Peyer's patch (tissue), 4 donors: Measurements from ENCODE around the gene FAM171A1. TPM values are rescaled to one million over a fixed set of nuclear protein-coding genes. Genes with fewer than 3 reads are reported as not detected.

Source experiments
- DNase-seq, 3 donors: peaks; one replicate each; pipeline ENCODE4 v3.0.0-alpha.2; 2017 to 2019
- H3K27ac ChIP-seq, 4 donors: fragments of 200-600 bp; sonication (generic); one replicate each; pipeline ENCODE4 v1.5.1; 2016 to 2019
- H3K27me3 ChIP-seq, 2 donors: fragments of 200-600 bp; sonication (generic); one replicate each; pipeline ENCODE4 v1.5.1; 2019
- H3K36me3 ChIP-seq, 3 donors: fragments of 200-600 bp; sonication (generic); one replicate each; pipeline ENCODE4 v1.5.1; 2016 to 2019
- H3K4me1 ChIP-seq, 4 donors: fragments of 200-600 bp; sonication (generic); one replicate each; pipeline ENCODE4 v1.5.1; 2016 to 2019
- H3K4me3 ChIP-seq, 4 donors: fragments of 200-600 bp; sonication (generic); 1 replicate in 3 of 4; 2 replicates in 1 of 4; pipeline ENCODE4 v1.5.1; 2016 to 2019; ENCODE audit warnings: mild to moderate bottlenecking in 1 of 4
- H3K9me3 ChIP-seq, 4 donors: fragments of 200-600 bp; sonication (generic); one replicate each; pipeline ENCODE4 v1.5.1; 2016 to 2019; ENCODE audit warnings: mild to moderate bottlenecking in 1 of 4
- POLR2A ChIP-seq, 2 donors: fragments of 450-650 bp; IDR thresholded peaks; one replicate each; pipeline ENCODE4 v1.5.1; 2017; ENCODE audit warnings: antibody characterized with exemption in 2 of 2, mild to moderate bottlenecking in 2 of 2, moderate library complexity in 2 of 2
- total RNA-seq, 4 donors: library from RNA; depleted of rRNA; stranded (reverse); fragments of >200 nt; gene quantifications; one replicate each; pipeline ENCODE4 v1.1.0, GENCODE V29; 2016
- TF ChIP-seq, protein P1 (sequence below), 6 experiments: fragments of 450-650 bp in 4 of 6; fragments of 200-600 bp in 2 of 6; sonication (generic) in 1 of 6; IDR thresholded peaks; one replicate each; pipeline ENCODE4 v1.5.1; 2017 to 2019; ENCODE audit warnings: antibody characterized with exemption in 6 of 6, mild to moderate bottlenecking in 3 of 6, moderate library complexity in 1 of 6

FAM171A1 gene
- total RNA-seq, 4 donors from 2014 or later: 14.7 to 37.1 (median 24.5) TPM

DNA sequence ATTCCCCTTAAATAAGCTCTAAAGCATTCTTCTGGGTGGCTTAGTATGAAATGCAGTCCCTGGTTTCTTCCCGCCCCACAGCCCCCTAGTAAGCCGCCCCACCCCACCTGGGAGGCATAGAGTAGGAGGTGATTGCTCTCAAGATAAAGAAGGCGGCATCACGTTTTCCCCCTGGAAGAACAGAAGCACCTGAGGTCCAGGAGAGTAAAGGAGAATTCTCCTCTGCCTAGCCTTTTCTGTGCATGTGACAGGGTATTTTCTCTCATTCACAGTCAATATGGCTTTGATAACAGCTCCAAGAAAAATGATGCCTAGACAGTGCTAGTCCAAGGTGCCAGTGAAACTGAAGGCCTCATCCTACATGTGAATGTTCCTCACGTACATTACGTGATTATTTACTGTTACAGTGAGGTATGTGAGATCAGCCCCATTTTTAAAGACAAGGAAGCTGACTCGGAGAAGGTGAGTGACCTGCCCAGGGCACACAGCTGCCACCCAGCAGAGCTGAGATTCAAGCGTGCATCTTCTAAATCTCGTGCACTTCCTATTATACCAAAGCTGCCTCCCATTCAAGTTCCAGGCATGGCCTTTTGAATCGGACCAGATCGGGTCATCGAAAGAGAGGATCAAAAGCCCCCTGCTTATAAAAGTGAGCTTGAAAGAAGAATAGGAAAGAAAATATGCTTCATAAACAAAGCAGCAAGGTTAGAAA, 59.4 kb downstream of the FAM171A1 start:
- DNase-seq: no peak
- no peak for TF ChIP-seq POLR2A (IDR thresholded peaks at IDR 0.05)
- TF ChIP-seq, protein P1, sequence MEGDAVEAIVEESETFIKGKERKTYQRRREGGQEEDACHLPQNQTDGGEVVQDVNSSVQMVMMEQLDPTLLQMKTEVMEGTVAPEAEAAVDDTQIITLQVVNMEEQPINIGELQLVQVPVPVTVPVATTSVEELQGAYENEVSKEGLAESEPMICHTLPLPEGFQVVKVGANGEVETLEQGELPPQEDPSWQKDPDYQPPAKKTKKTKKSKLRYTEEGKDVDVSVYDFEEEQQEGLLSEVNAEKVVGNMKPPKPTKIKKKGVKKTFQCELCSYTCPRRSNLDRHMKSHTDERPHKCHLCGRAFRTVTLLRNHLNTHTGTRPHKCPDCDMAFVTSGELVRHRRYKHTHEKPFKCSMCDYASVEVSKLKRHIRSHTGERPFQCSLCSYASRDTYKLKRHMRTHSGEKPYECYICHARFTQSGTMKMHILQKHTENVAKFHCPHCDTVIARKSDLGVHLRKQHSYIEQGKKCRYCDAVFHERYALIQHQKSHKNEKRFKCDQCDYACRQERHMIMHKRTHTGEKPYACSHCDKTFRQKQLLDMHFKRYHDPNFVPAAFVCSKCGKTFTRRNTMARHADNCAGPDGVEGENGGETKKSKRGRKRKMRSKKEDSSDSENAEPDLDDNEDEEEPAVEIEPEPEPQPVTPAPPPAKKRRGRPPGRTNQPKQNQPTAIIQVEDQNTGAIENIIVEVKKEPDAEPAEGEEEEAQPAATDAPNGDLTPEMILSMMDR (IDR thresholded peaks at IDR 0.05): no peak
- no peaks in the 10 kb centered on the region for H3K36me3 ChIP-seq
- H3K4me3 ChIP-seq: no peak overlapping the region
- no peak overlapping the region for H3K27ac ChIP-seq
- no peaks in the 10 kb centered on the region for H3K9me3 ChIP-seq
- no peaks in the 10 kb centered on the region for H3K27me3 ChIP-seq
- H3K4me1 ChIP-seq: peaks cover 0 to 21% (median 0%) of the 10 kb centered on the region in 4 donors

DNA sequence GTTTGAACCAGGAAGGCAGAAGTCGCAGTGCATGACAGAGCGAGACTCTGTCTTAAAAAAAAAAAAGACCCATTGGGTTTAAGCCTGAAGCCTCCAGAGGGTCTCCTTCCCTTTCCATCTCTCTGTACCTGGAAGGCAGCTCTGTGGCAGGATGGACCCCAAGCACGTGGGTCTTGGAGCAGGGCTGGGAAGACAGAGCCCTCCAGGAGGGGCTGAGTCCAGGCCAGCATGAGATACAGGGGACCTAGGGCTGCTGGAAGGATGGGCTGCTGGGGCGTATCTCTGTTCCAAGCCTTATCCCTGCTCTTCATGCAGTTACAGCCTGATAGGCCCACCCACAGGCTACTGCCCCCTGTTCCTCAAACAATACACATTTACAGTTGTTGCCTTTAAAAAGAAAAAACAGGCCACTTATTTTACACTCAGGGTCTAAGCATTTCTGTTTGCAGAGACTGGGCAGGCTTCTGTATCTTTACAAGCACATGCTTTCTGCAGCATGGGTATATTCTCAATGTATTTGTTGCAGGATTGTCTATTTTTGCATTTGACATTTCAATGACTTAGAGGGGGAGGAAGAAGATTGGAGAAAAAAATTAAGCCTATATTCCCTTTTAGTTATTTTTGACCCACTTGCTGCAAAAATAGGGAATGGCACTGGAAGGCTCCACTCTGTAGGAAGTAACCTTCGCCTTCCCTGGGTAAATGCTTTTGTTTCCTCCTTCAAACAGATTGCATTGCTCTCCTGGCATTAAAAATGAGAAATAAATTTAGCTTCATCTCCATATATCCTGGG, 60.1 kb downstream of the FAM171A1 start:
- no peak overlapping the region for H3K4me3 ChIP-seq
- no peak overlapping the region for H3K27ac ChIP-seq
- H3K36me3 ChIP-seq: no peaks in the 10 kb centered on the region
- no peaks in the 10 kb centered on the region for H3K27me3 ChIP-seq
- DNase-seq: no peak
- peaks cover 0 to 18% (median 0%) of the 10 kb centered on the region in 4 donors for H3K4me1 ChIP-seq
- no peaks in the 10 kb centered on the region for H3K9me3 ChIP-seq
- no peak for TF ChIP-seq POLR2A (IDR thresholded peaks at IDR 0.05)
- TF ChIP-seq, protein P1 (IDR thresholded peaks at IDR 0.05): no peak

DNA sequence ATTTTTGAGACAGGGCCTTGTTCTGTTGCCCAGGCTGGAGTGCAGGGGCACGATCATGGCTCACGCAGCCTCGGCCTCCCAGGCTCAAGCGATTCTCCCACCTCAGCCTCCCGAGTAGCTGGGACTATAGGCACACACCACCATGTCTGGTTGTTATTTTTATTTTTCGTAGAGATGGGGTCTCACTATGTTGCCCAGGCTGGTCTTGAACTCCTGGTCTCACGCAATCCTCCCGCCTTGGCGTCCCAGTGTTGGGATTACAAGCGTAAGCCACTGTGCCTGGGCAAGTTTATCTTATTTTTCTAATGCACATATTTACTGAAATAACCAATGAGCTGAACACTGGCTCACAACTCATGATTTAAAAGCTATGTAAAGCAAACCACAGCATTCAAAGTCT, 61.9 kb downstream of the FAM171A1 start:
- peaks cover 0 to 18% (median 0%) of the 10 kb centered on the region in 4 donors for H3K4me1 ChIP-seq
- H3K9me3 ChIP-seq: no peaks in the 10 kb centered on the region
- no peak overlapping the region for H3K4me3 ChIP-seq
- DNase-seq: no peak
- no peaks in the 10 kb centered on the region for H3K27me3 ChIP-seq
- no peak for TF ChIP-seq POLR2A (IDR thresholded peaks at IDR 0.05)
- TF ChIP-seq, protein P1 (IDR thresholded peaks at IDR 0.05): no peak
- H3K27ac ChIP-seq: no peak overlapping the region
- H3K36me3 ChIP-seq: no peaks in the 10 kb centered on the region

DNA sequence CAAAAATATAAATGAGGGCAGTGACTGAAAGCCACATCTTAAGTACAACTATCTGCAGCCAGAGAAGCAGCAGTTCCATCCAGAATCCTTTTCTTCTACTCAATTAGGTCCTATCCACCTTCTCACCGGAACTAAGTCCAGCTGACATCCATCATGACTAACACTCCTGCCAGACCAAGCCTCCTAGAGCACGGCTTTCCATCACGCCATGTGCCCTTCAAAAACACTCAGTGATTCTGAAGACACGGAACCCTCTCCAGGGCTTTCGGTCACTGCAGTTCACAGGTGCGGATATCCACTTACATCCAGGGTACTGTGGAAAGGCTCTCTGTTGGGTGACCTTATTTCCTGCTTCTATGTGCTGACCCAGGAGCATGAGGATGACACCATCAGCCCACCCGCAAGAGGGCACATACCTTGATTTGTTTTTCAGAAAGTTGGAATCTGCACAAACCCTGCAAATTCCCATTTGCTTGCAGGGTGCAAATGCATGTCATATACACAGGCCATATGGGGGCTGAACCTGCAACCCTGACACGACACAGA, 64.3 kb downstream of the FAM171A1 start:
- H3K36me3 ChIP-seq: no peaks in the 10 kb centered on the region
- H3K9me3 ChIP-seq: no peaks in the 10 kb centered on the region
- TF ChIP-seq, protein P1 (IDR thresholded peaks at IDR 0.05): no peak
- TF ChIP-seq POLR2A (IDR thresholded peaks at IDR 0.05): no peak
- no peak overlapping the region for H3K27ac ChIP-seq
- DNase-seq: no peak
- H3K27me3 ChIP-seq: no peaks in the 10 kb centered on the region
- H3K4me3 ChIP-seq: no peak overlapping the region
- H3K4me1 ChIP-seq: no peaks in the 10 kb centered on the region

DNA sequence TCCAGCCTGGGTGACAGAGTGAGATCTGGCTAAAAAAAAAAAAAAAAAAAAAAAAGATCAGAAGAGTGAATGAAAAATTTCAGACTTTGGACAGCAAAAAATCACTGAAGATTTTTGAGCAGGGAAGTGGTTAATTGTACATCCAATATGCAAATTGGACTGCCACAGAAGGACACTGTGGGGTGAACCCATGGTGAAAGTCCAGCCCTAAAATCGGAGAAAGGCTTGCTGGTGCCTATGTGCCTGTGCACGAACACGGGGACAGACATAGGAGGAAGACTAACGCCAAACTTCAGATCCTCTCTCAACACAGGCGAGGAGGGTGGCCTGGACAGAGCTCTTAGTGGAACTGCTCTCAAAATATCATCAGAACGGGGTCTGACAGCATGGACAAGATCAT, 65.5 kb downstream of the FAM171A1 start:
- no peak overlapping the region for H3K27ac ChIP-seq
- DNase-seq: no peak
- no peak for TF ChIP-seq POLR2A (IDR thresholded peaks at IDR 0.05)
- TF ChIP-seq, protein P1 (IDR thresholded peaks at IDR 0.05): no peak
- no peaks in the 10 kb centered on the region for H3K4me1 ChIP-seq
- no peaks in the 10 kb centered on the region for H3K36me3 ChIP-seq
- H3K27me3 ChIP-seq: no peaks in the 10 kb centered on the region
- H3K4me3 ChIP-seq: no peak overlapping the region
- no peaks in the 10 kb centered on the region for H3K9me3 ChIP-seq
